Measurements from ENCODE around the gene ITGA3. TPM values are rescaled to one million over a fixed set of nuclear protein-coding genes. Genes with fewer than 3 reads are reported as not detected.

ITGA3 gene
- total RNA-seq, 1 experiment from 2014 or later = 22.5 TPM

DNA sequence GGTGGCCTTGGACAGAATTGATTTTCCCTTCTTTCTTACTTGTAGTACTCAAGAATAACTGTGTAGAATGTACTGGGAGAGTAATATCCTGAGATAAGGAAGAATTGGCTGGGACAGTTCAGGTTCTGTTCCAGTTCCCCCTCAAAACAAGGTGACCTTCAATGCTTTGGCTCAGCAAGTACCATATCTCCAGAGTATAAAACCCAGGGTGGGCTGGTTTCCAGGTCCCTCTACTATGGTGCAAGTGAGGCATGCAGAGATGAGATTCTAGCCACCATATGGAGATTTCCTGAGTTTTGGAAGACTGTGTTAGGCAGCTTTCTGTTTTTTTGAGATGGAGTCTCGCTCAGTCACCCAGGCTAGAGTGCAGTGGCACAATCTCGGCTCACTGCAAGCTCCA lies 42.8 kb upstream of the ITGA3 start:
- no peak overlapping the region for H3K56ac ChIP-seq (ENCODE audit: insufficient read length, low read depth, low read length)
- TF ChIP-seq, protein P1, sequence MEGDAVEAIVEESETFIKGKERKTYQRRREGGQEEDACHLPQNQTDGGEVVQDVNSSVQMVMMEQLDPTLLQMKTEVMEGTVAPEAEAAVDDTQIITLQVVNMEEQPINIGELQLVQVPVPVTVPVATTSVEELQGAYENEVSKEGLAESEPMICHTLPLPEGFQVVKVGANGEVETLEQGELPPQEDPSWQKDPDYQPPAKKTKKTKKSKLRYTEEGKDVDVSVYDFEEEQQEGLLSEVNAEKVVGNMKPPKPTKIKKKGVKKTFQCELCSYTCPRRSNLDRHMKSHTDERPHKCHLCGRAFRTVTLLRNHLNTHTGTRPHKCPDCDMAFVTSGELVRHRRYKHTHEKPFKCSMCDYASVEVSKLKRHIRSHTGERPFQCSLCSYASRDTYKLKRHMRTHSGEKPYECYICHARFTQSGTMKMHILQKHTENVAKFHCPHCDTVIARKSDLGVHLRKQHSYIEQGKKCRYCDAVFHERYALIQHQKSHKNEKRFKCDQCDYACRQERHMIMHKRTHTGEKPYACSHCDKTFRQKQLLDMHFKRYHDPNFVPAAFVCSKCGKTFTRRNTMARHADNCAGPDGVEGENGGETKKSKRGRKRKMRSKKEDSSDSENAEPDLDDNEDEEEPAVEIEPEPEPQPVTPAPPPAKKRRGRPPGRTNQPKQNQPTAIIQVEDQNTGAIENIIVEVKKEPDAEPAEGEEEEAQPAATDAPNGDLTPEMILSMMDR (conservative IDR thresholded peaks at IDR 0.05) = no peak
- H4K8ac ChIP-seq (replicated peaks; ENCODE audit: insufficient read length, low read depth, low read length) = no peak overlapping the region
- H4K5ac ChIP-seq (ENCODE audit: insufficient read length, low read depth, low read length) = no peak overlapping the region
- DNase-seq = no peak
- no peak overlapping the region for H2AK5ac ChIP-seq (ENCODE audit: insufficient read length, low read length)
- H3K14ac ChIP-seq (ENCODE audit: insufficient read depth, low read length) = no peak overlapping the region
- no peaks in the 10 kb centered on the region for H3K23me2 ChIP-seq (ENCODE audit: insufficient read length, low read depth, low read length, poor library complexity, severe bottlenecking)
- H3K79me2 ChIP-seq (ENCODE audit: insufficient read depth, low read length) = no peaks in the 10 kb centered on the region
- no peak overlapping the region for H2BK120ac ChIP-seq (ENCODE audit: low read depth, low read length, poor library complexity, severe bottlenecking)
- H2BK5ac ChIP-seq (ENCODE audit: insufficient read length, low read length) = no peak overlapping the region
- H3K27me3 Mint-ChIP-seq (ENCODE audit: low read depth) = peaks cover 52% of the 10 kb centered on the region
- H2AFZ ChIP-seq (ENCODE audit: low read length) = no peak overlapping the region
- no peak overlapping the region for H2BK15ac ChIP-seq (ENCODE audit: low read depth, low read length)
- no peaks in the 10 kb centered on the region for H3K27me3 ChIP-seq (ENCODE audit: insufficient read depth, low read length)
- no peaks in the 10 kb centered on the region for H3K4me1 ChIP-seq (ENCODE audit: insufficient read depth, low read length)
- H2BK20ac ChIP-seq (ENCODE audit: low read depth, low read length, poor library complexity, severe bottlenecking) = no peak overlapping the region
- no peaks in the 10 kb centered on the region for H3K4me1 Mint-ChIP-seq
- H3K36me3 Mint-ChIP-seq (ENCODE audit: insufficient read depth in 1 of 3, low read depth in 3 of 3) = peaks cover 0 to 12% (median 0%) of the 10 kb centered on the region in 3 experiments; a peak in 3 of 7 replicates
- no peak overlapping the region for H4K91ac ChIP-seq (ENCODE audit: insufficient read length, low read depth, low read length)
- no peaks in the 10 kb centered on the region for H4K20me1 ChIP-seq (ENCODE audit: control insufficient read depth, insufficient read depth, insufficient read length)
- no peak overlapping the region for H3T11ph ChIP-seq (ENCODE audit: low read length)
- H3K27ac ChIP-seq (ENCODE audit: insufficient read length, low read depth, low read length) = no peak overlapping the region
- H3K18ac ChIP-seq (ENCODE audit: insufficient read length, low read depth, low read length) = no peak overlapping the region
- no peak overlapping the region for H3K9ac ChIP-seq (ENCODE audit: extremely low read depth, insufficient read length, low read length)
- peaks cover 28% of the 10 kb centered on the region in 2 experiments for H3K9me3 Mint-ChIP-seq
- H3K27ac Mint-ChIP-seq = no peak overlapping the region
- no peak overlapping the region for H3K4me2 ChIP-seq (ENCODE audit: insufficient read depth, insufficient read length, low read length)
- no CpG with 5 or more reads among the region's 2 CpGs for WGBS (ENCODE audit: extremely low coverage, insufficient read length, low lambda C conversion rate)
- H2BK12ac ChIP-seq (ENCODE audit: insufficient read length, low read depth, low read length) = no peak overlapping the region
- H3K4ac ChIP-seq (ENCODE audit: low read depth, low read length) = no peak overlapping the region
- no peaks in the 10 kb centered on the region for H3K79me1 ChIP-seq (ENCODE audit: insufficient read depth, low read depth, low read length, poor library complexity, severe bottlenecking)
- H3K23ac ChIP-seq (ENCODE audit: insufficient read length, low read depth, low read length) = no peak overlapping the region
- H3K9me3 ChIP-seq (ENCODE audit: control insufficient read depth, low read depth, low read length) = peaks cover 18% of the 10 kb centered on the region
- no peak overlapping the region for H3K4me3 Mint-ChIP-seq
